SU-DHL-6 (cell line): ENCODE measurements around the gene RAB9B.

ENCODE experiments used
- EZH2phosphoT487 ChIP-seq: fragments of 200-600 bp; sonication (generic), shearing (Covaris generic); conservative IDR thresholded peaks from 2 replicates; pipeline ENCODE4 v1.6.1; 2018; ENCODE audit warnings: mild to moderate bottlenecking, antibody characterized with exemption, low read length, moderate library complexity, mixed read lengths
- TF ChIP-seq, protein P1 (sequence below): fragments of 200-600 bp; sonication (generic); IDR thresholded peaks from one replicate; pipeline ENCODE4 v1.5.1; 2017; ENCODE audit warnings: antibody characterized with exemption, mild to moderate bottlenecking, low read length, moderate library complexity; ENCODE audit not compliant: insufficient read depth, poor library complexity, severe bottlenecking

DNA sequence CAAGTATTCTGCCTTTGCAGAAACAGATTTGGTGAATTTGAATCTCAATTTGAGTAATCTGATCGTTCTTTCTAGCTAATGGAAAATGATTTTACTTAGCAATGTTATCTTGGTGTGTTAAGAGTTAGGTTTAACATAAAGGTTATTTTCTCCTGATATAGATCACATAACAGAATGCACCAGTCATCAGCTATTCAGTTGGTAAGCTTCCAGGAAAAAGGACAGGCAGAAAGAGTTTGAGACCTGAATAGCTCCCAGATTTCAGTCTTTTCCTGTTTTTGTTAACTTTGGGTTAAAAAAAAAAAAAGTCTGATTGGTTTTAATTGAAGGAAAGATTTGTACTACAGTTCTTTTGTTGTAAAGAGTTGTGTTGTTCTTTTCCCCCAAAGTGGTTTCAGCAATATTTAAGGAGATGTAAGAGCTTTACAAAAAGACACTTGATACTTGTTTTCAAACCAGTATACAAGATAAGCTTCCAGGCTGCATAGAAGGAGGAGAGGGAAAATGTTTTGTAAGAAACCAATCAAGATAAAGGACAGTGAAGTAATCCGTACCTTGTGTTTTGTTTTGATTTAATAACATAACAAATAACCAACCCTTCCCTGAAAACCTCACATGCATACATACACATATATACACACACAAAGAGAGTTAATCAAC, 40.1 kb downstream of the RAB9B start:
- TF ChIP-seq, protein P1, sequence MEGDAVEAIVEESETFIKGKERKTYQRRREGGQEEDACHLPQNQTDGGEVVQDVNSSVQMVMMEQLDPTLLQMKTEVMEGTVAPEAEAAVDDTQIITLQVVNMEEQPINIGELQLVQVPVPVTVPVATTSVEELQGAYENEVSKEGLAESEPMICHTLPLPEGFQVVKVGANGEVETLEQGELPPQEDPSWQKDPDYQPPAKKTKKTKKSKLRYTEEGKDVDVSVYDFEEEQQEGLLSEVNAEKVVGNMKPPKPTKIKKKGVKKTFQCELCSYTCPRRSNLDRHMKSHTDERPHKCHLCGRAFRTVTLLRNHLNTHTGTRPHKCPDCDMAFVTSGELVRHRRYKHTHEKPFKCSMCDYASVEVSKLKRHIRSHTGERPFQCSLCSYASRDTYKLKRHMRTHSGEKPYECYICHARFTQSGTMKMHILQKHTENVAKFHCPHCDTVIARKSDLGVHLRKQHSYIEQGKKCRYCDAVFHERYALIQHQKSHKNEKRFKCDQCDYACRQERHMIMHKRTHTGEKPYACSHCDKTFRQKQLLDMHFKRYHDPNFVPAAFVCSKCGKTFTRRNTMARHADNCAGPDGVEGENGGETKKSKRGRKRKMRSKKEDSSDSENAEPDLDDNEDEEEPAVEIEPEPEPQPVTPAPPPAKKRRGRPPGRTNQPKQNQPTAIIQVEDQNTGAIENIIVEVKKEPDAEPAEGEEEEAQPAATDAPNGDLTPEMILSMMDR = no peak
- no peak for TF ChIP-seq EZH2phosphoT487
